WTC11 (cell line): ENCODE results near the gene ZNF555. TPM values are rescaled to one million over a fixed set of nuclear protein-coding genes. Genes with fewer than 3 reads are reported as not detected.

Experiments
- total RNA-seq: library from RNA; stranded (reverse); gene quantifications from 3 replicates; pipeline ENCODE4 v1.2.3, GENCODE V29; 2021

The ZNF555 gene
- total RNA-seq, 1 experiment from 2014 or later: 6.6 TPM

Other genes with a start within 250 kb of the ZNF555 start
- gene GNG7, start 138.8 kb upstream of the ZNF555 start, total RNA-seq: 9.6 to 14.3 TPM (median 13.2 TPM) in 3 replicates
- 24.3 to 26.7 TPM (median 25.0 TPM) in 3 replicates for gene DIRAS1, start 120.1 kb upstream of the ZNF555 start, total RNA-seq
- 34.8 to 38.0 TPM (median 35.2 TPM) in 3 replicates for gene SLC39A3, start 101.5 kb upstream of the ZNF555 start, total RNA-seq
- 89.3 to 91.2 TPM (median 89.4 TPM) in 3 replicates for gene SGTA, start 58.2 kb upstream of the ZNF555 start, total RNA-seq
- gene THOP1, start 56.0 kb upstream of the ZNF555 start, total RNA-seq: 165 to 181 TPM (median 176 TPM) in 3 replicates
- 5.7 to 6.2 TPM (median 6.1 TPM) in 3 replicates for gene ZNF554, start 21.6 kb upstream of the ZNF555 start, total RNA-seq
- gene ZNF556, start 25.9 kb downstream of the ZNF555 start, total RNA-seq: 0.02 to 0.11 TPM in 2 of 3 replicates, not detected in the other
- 6.7 to 8.9 TPM (median 6.8 TPM) in 3 replicates for gene ZNF57, start 59.5 kb downstream of the ZNF555 start, total RNA-seq
- gene ZNF77, start 103.5 kb downstream of the ZNF555 start, total RNA-seq: 4.5 to 5.6 TPM (median 4.7 TPM) in 3 replicates
- 2.5 to 3.3 TPM (median 3.1 TPM) in 3 replicates for gene TLE6, start 136.1 kb downstream of the ZNF555 start, total RNA-seq
- gene TLE2, start 187.8 kb downstream of the ZNF555 start, total RNA-seq: 13.1 to 20.0 TPM (median 15.8 TPM) in 3 replicates
- 233 to 249 TPM (median 246 TPM) in 3 replicates for gene TLE5, start 221.0 kb downstream of the ZNF555 start, total RNA-seq